Measurements from ENCODE around the gene PRR29.

PRR29 gene

DNA sequence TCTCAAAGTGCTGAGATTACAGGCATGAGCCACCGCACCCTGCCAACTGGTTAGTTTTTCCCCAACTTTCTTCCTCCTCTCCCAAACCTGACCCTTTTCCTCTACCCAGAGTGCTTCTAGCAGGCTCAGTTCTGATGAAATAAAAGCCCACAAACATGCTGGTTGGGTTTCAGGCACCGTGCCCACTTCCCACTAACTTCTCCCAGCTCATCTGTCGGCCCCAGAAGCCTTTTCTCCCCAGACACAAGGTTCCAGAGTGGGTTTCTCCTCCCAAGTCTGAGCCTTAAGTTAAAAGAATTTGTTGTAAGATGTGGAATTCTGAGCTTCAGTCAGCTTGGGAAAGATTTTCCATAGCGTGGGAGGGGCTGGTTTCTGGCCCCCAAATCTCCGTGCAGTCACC, 13.9 kb upstream of the PRR29 start:
- TF ChIP-seq, protein P1, sequence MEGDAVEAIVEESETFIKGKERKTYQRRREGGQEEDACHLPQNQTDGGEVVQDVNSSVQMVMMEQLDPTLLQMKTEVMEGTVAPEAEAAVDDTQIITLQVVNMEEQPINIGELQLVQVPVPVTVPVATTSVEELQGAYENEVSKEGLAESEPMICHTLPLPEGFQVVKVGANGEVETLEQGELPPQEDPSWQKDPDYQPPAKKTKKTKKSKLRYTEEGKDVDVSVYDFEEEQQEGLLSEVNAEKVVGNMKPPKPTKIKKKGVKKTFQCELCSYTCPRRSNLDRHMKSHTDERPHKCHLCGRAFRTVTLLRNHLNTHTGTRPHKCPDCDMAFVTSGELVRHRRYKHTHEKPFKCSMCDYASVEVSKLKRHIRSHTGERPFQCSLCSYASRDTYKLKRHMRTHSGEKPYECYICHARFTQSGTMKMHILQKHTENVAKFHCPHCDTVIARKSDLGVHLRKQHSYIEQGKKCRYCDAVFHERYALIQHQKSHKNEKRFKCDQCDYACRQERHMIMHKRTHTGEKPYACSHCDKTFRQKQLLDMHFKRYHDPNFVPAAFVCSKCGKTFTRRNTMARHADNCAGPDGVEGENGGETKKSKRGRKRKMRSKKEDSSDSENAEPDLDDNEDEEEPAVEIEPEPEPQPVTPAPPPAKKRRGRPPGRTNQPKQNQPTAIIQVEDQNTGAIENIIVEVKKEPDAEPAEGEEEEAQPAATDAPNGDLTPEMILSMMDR (IDR thresholded peaks at IDR 0.05; ENCODE audit: low read depth, low read length) = no peak
- peak; percentile 33 to 66 for DNase-seq (ENCODE audit: low read depth in 2 of 2)
- no peak overlapping the region for H3K4me3 ChIP-seq (replicated peaks in 1 of 2; ENCODE audit: low read depth in 2 of 2, low read length in 2 of 2)

GRCh38 chr17:63984651-63985386, 13.3 kb upstream of the PRR29 start:
- H3K4me3 ChIP-seq (replicated peaks in 1 of 2; ENCODE audit: low read depth in 2 of 2, low read length in 2 of 2) = no peak overlapping the region
- TF ChIP-seq, protein P1 (IDR thresholded peaks at IDR 0.05; ENCODE audit: low read depth, low read length) = no peak
- DNase-seq (ENCODE audit: low read depth in 2 of 2) = peak; percentile 92 to 94

DNA sequence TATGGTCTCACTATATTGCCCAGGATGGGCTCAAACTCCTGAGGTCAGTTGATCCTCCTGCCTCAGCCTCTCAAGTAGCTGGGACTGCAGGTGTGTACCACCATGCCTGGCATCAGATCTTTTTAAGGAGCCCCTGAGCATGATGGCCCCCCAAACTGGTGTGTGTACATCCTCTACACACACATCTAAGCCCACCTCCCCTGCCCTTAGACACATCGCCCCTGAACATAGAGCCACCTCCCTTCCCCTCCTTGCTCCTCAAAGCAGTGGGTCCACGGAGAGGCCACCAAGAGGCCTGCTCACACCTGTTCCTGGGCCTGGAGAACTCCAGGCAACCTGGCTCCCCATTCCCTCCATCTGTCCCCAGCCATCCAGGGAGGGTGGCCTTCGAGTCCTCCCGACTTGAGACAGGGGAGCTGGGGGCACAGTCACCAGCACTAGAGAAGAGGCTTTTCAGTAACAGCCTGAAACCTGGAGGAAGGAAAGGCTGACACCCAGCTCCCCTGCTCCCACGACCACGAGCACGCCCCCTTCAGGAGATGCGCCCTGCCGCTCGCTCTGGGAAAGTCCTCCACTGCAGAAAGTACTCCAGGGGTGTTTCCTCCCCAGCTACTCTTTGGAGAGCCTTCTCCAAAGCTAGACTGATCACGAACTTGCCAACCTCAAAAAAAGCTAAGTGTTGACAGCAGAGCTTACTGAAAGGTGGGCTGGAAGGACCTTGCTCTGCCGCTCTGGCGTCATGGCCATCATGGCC, 12.6 kb upstream of the PRR29 start:
- TF ChIP-seq, protein P1 (IDR thresholded peaks at IDR 0.05; ENCODE audit: low read depth, low read length) = no peak
- H3K4me3 ChIP-seq (replicated peaks in 1 of 2; ENCODE audit: low read depth in 2 of 2, low read length in 2 of 2) = no peak overlapping the region
- no peak for DNase-seq (ENCODE audit: low read depth in 2 of 2)

DNA sequence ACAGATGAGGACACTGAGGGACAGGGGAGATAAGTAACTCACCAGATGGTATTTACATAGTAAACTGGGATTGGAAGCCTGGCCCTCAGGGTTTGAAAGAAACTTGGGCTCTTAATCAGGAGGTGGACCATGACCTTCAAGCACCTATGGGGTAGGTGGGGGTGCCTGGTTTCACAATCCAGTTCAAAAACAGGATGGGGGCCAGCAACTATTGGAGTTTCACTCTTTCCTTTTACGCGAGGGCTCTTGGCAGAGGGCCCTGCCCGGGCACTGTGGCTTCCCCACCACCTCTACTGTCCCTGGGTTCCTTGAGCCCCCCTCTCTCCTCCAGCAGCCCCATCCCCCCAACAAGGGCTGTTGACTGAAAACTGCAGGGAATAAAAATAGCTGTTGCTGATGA, 11.3 kb upstream of the PRR29 start:
- no peak overlapping the region for H3K4me3 ChIP-seq (replicated peaks in 1 of 2; ENCODE audit: low read depth in 2 of 2, low read length in 2 of 2)
- DNase-seq (ENCODE audit: low read depth in 2 of 2) = no peak
- TF ChIP-seq, protein P1 (IDR thresholded peaks at IDR 0.05; ENCODE audit: low read depth, low read length) = no peak

GRCh38 chr17:63987221-63988126, 10.7 kb upstream of the PRR29 start:
- TF ChIP-seq, protein P1 (IDR thresholded peaks at IDR 0.05; ENCODE audit: low read depth, low read length) = no peak
- no peak overlapping the region for H3K4me3 ChIP-seq (replicated peaks in 1 of 2; ENCODE audit: low read depth in 2 of 2, low read length in 2 of 2)
- DNase-seq (ENCODE audit: low read depth in 2 of 2) = no peak

GRCh38 chr17:63988127-63988478, 10.0 kb upstream of the PRR29 start:
- no peak overlapping the region for H3K4me3 ChIP-seq (replicated peaks in 1 of 2; ENCODE audit: low read depth in 2 of 2, low read length in 2 of 2)
- TF ChIP-seq, protein P1 (IDR thresholded peaks at IDR 0.05; ENCODE audit: low read depth, low read length) = no peak
- DNase-seq (ENCODE audit: low read depth in 2 of 2) = no peak

Measured in cardiac fibroblast (primary cell).